CD4-positive, alpha-beta T cell (primary cell): Measurements from ENCODE around the gene METTL25B. TPM values are rescaled to one million over a fixed set of nuclear protein-coding genes. Genes with fewer than 3 reads are reported as not detected.

ENCODE experiments used
- ATAC-seq: fragments of 200-7000 bp; cut with Tn5 transposase; one replicate; pipeline ENCODE4 v1.10.0; 2022; ENCODE audit warnings: mild to moderate bottlenecking; ENCODE audit not compliant: poor library complexity
- CTCF ChIA-PET: fragments of 350-600 bp; sonication (Branson Sonifier 250); formaldehyde crosslinking; loops from one replicate; lab custom pipeline; 2021; ENCODE audit warnings: antibody characterized with exemption, inconsistent platforms; lab: Charles Lee
- POLR2A ChIA-PET: fragments of 350-600 bp; sonication (Branson Sonifier 250); formaldehyde crosslinking; loops from one replicate; lab custom pipeline; 2021; ENCODE audit warnings: antibody characterized with exemption, inconsistent platforms; lab: Charles Lee
- DNase-seq, 14 experiments: peaks; one replicate each; pipeline ENCODE4 v3.0.0-alpha.2; 2013 to 2020; ENCODE audit warnings: mixed read lengths in 2 of 14
- H3K27ac ChIP-seq, 2 donors: one replicate each; pipeline versions ENCODE4 v1.5.1 to v1.7.0; 2013; ENCODE audit warnings: low read length in 2 of 2, low read depth in 1 of 2, mild to moderate bottlenecking in 1 of 2
- H3K27me3 ChIP-seq, 2 experiments: 1 replicate in 1 of 2; 2 replicates in 1 of 2; pipeline versions ENCODE4 v1.6.1 to v1.7.0; 2013; ENCODE audit warnings: low read length in 2 of 2, control low read depth in 1 of 2, mild to moderate bottlenecking in 1 of 2, moderate library complexity in 1 of 2; ENCODE audit not compliant: insufficient read depth in 2 of 2, control insufficient read depth in 1 of 2
- H3K36me3 ChIP-seq: one replicate; pipeline ENCODE4 v1.6.1; 2013; ENCODE audit warnings: low read length, control low read depth; ENCODE audit not compliant: insufficient read depth
- H3K4me1 ChIP-seq: one replicate; pipeline ENCODE4 v1.6.1; 2013; ENCODE audit warnings: low read length, control low read depth; ENCODE audit not compliant: insufficient read depth
- H3K4me3 ChIP-seq: one replicate; pipeline ENCODE4 v1.5.1; 2013; ENCODE audit warnings: mild to moderate bottlenecking, low read length, moderate library complexity
- H3K9me3 ChIP-seq, 2 experiments: 1 replicate in 1 of 2; 2 replicates in 1 of 2; pipeline versions ENCODE4 v1.6.1 to v1.7.0; 2013; ENCODE audit warnings: low read length in 2 of 2, mild to moderate bottlenecking in 2 of 2, control low read depth in 1 of 2, moderate library complexity in 1 of 2; ENCODE audit not compliant: control insufficient read depth in 1 of 2, insufficient read depth in 1 of 2
- H3K27ac Mint-ChIP-seq: one replicate; pipeline ENCODE4 v1.8.0; 2020; ENCODE audit warnings: mixed read lengths
- H3K27me3 Mint-ChIP-seq: one replicate; pipeline ENCODE4 v1.8.0; 2021; ENCODE audit warnings: mixed read lengths
- H3K36me3 Mint-ChIP-seq: one replicate; pipeline ENCODE4 v1.8.0; 2021; ENCODE audit warnings: low read depth, mixed read lengths
- H3K4me1 Mint-ChIP-seq: one replicate; pipeline ENCODE4 v1.8.0; 2021; ENCODE audit warnings: low read depth, mixed read lengths
- H3K4me3 Mint-ChIP-seq: one replicate; pipeline ENCODE4 v1.8.0; 2020; ENCODE audit warnings: mild to moderate bottlenecking, mixed read lengths
- H3K9me3 Mint-ChIP-seq: one replicate; pipeline ENCODE4 v1.8.0; 2020; ENCODE audit warnings: mixed read lengths
- intact Hi-C, 2 experiments: fragments of 100-400 bp; cut with DNase I in 1 of 2; cut with micrococcal nuclease in 1 of 2; formaldehyde crosslinking; loops; one replicate each; pipeline versions ENCODE4 v1.15.1 to v1.9.0; 2023 to 2025; cut with DNase I, micrococcal nuclease
- total RNA-seq, 174 experiments: library from RNA in 2 of 174; stranded (reverse) in 2 of 174; gene quantifications; one replicate each; pipeline ENCODE4 v1.2.3 and lab custom pipeline; 2021 to 2026
- TF ChIP-seq, protein P1 (sequence below): fragments of 200-600 bp; IDR thresholded peaks from one replicate; pipeline ENCODE4 v1.8.0; 2022; ENCODE audit warnings: antibody characterized with exemption, mild to moderate bottlenecking

Gene METTL25B
- total RNA-seq, 2 experiments from 2014 or later, result 10.6 to 12.0 TPM

DNA sequence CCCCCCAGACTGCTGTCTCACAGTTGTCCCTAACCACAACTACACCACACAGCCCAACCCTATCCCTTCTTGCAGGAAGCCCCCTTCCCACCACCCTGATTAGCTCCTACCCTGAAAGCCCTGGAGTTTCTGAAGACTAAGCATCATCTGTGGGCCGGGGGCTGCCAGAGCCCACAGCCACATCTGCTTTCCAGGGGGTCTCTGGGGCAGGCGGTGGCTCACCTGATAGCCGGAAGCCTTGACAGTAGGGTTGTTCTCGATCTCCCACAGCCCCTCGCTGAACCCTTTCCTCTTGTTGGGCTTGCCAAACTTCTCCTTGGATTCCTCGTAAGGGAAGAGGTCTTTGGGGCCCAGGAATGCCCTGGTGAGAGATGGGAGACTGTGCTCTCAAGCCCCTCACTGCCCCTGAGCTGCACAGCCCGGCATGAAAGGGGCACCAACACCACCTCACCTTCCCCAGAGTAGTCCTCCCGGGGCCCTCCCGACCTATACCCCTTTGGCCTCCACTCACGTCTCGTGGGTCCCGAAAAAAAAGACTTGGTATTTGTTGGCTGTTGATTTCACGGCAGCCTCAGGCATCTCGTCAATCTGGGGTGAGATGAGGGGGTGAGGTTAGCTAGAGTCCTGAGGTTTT is 16.6 kb downstream of the METTL25B start:
- H3K9me3 ChIP-seq, result peaks cover 0 to 3% of the 10 kb centered on the region in 2 experiments
- peaks cover 67% of the 10 kb centered on the region for H3K4me1 ChIP-seq
- peaks cover 32% of the 10 kb centered on the region for H3K36me3 ChIP-seq
- no peak overlapping the region for H3K4me3 ChIP-seq
- ChIA-PET CTCF (interaction anchor here (1.3 kb wide), 1 partner anchor 19 kb away, joined by 5 read pairs; no protein-coding TSS in a partner anchor), POLR2A (interaction anchor here (1.9 kb wide), 1 partner anchor 23 kb away, joined by 5 read pairs; the partner anchor contains the start of gene PRCC)
- H3K4me1 Mint-ChIP-seq, result peaks cover 69% of the 10 kb centered on the region
- H3K27me3 ChIP-seq, result no peaks in the 10 kb centered on the region
- H3K36me3 Mint-ChIP-seq, result peaks cover 52% of the 10 kb centered on the region
- no peaks in the 10 kb centered on the region for H3K27me3 Mint-ChIP-seq
- TF ChIP-seq, protein P1, sequence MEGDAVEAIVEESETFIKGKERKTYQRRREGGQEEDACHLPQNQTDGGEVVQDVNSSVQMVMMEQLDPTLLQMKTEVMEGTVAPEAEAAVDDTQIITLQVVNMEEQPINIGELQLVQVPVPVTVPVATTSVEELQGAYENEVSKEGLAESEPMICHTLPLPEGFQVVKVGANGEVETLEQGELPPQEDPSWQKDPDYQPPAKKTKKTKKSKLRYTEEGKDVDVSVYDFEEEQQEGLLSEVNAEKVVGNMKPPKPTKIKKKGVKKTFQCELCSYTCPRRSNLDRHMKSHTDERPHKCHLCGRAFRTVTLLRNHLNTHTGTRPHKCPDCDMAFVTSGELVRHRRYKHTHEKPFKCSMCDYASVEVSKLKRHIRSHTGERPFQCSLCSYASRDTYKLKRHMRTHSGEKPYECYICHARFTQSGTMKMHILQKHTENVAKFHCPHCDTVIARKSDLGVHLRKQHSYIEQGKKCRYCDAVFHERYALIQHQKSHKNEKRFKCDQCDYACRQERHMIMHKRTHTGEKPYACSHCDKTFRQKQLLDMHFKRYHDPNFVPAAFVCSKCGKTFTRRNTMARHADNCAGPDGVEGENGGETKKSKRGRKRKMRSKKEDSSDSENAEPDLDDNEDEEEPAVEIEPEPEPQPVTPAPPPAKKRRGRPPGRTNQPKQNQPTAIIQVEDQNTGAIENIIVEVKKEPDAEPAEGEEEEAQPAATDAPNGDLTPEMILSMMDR, result no peak
- DNase-seq, result no peak
- no peak overlapping the region for H3K4me3 Mint-ChIP-seq
- ATAC-seq, result no peak
- intact Hi-C loops, result loop anchor here in 1 of 2 experiments (5.0 to 10.0 kb wide), 3 partner anchors 463 to 693 kb away; partner anchors contain the start of genes LAMTOR2, PMF1, SMG5 and TMEM79
- no peak overlapping the region for H3K27ac ChIP-seq
- H3K27ac Mint-ChIP-seq, result peak overlapping the region; percentile 85
- H3K9me3 Mint-ChIP-seq, result peaks cover 2% of the 10 kb centered on the region

DNA sequence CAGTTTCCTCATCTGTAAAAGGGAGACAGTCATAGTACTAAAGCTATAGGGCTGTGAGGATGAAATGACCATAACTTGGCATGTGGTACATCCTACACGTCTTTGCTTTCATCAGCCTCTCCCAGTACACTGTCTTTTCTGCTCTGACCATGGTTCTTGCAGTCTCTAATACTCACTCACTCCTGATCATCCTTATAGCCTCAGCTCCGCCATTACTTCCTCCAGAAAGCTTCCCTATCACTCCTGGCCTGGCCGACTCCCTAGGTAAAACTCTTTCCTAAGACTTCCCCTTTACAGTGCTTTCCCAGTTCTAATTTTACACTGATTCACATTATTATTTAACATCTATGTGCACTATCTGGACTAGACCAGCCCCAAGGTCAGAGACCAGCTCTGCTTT is 17.6 kb downstream of the METTL25B start:
- ATAC-seq (no peak), DNase-seq (no peak)
- peaks cover 71% of the 10 kb centered on the region for H3K4me1 ChIP-seq
- H3K27me3 ChIP-seq, result no peaks in the 10 kb centered on the region
- peaks cover 32% of the 10 kb centered on the region for H3K36me3 ChIP-seq
- H3K27ac ChIP-seq, result peak overlapping the region; percentile 73 to 90
- TF ChIP-seq, protein P1, result no peak
- POLR2A ChIA-PET, result interaction anchor here (1.1 to 1.9 kb wide), 2 partner anchors 17 to 22 kb away, joined by 5 read pairs; partner anchors contain the start of gene PRCC
- Mint-ChIP-seq H3K27me3 (no peaks in the 10 kb centered on the region), H3K27ac (peak overlapping the region; percentile 85), H3K4me1 (peaks cover 70% of the 10 kb centered on the region), H3K36me3 (peaks cover 58% of the 10 kb centered on the region), H3K4me3 (peak overlapping the region; percentile 8), H3K9me3 (peaks cover 2% of the 10 kb centered on the region)
- CTCF ChIA-PET, result interaction anchor here (1.3 kb wide), 1 partner anchor 20 kb away, joined by 5 read pairs; no protein-coding TSS in a partner anchor
- intact Hi-C loops, result loop anchor here in 1 of 2 experiments (10.0 kb wide), 1 partner anchor 531 kb away; the partner anchor contains the start of gene PMF1
- H3K9me3 ChIP-seq, result peaks cover 0 to 3% of the 10 kb centered on the region in 2 experiments
- no peak overlapping the region for H3K4me3 ChIP-seq

DNA sequence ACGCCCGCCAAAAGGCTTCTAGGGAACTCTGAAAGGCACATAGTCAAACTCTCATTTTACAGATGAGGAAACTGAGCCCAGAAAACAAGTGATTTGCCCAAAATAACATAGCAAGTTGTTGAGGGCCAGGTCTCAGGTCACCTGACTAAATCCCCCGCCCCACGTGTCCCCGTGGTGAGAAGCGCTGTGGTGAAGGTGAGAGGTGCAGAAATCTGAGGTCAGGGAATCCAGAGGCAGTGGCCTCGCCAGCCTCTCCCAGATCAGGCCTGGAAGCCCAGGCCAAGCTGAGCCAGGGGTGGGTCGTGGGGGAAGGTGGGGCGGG is 18.1 kb downstream of the METTL25B start:
- H3K4me3 ChIP-seq, result peak overlapping the region; percentile 97
- peaks cover 67% of the 10 kb centered on the region for H3K4me1 ChIP-seq
- H3K27ac ChIP-seq, result peak overlapping the region; percentile 73 to 90
- H3K27ac Mint-ChIP-seq, result peak overlapping the region; percentile 85
- peak overlapping the region; percentile 74 for H3K4me3 Mint-ChIP-seq
- DNase-seq (peak in 1 of 14 experiments; percentile 43), ATAC-seq (no peak)
- H3K9me3 Mint-ChIP-seq, result peaks cover under 1% of the 10 kb centered on the region
- TF ChIP-seq, protein P1, result no peak
- H3K27me3 Mint-ChIP-seq, result no peaks in the 10 kb centered on the region
- peaks cover 66% of the 10 kb centered on the region for H3K4me1 Mint-ChIP-seq
- ChIA-PET CTCF (no interaction called here), POLR2A (interaction anchor here (1.1 to 1.9 kb wide), 2 partner anchors 17 to 21 kb away, joined by 5 read pairs; partner anchors contain the start of gene PRCC)
- intact Hi-C loops, result loop anchor here in 1 of 2 experiments (10.0 kb wide), 1 partner anchor 532 kb away; the partner anchor contains the start of gene PMF1
- H3K36me3 ChIP-seq, result peaks cover 32% of the 10 kb centered on the region
- H3K36me3 Mint-ChIP-seq, result peaks cover 53% of the 10 kb centered on the region
- H3K9me3 ChIP-seq, result peaks cover 0 to 3% of the 10 kb centered on the region in 2 experiments
- H3K27me3 ChIP-seq, result no peaks in the 10 kb centered on the region
